Gastroesophageal sphincter (tissue), 4 donors: ENCODE data around the gene TRABD2B. TPM values are rescaled to one million over a fixed set of nuclear protein-coding genes. Genes with fewer than 3 reads are reported as not detected.

ENCODE experiments used
- ATAC-seq: fragments of 150-250 bp; one replicate; pipeline ENCODE4 v1.9.1; 2016; ENCODE audit warnings: mild to moderate bottlenecking, moderate library complexity
- H3K27ac ChIP-seq, 4 donors: fragments of 200-600 bp; sonication (generic) in 3 of 4; 1 replicate in 3 of 4; 2 replicates in 1 of 4; pipeline ENCODE4 v1.5.1; 2016 to 2019
- H3K27me3 ChIP-seq: fragments of 200-600 bp; sonication (generic); one replicate; pipeline ENCODE4 v1.5.1; 2019
- H3K36me3 ChIP-seq, 2 donors: fragments of 200-600 bp; sonication (generic); one replicate each; pipeline ENCODE4 v1.5.1; 2019; ENCODE audit warnings: control low read depth in 1 of 2
- H3K4me1 ChIP-seq, 3 donors: fragments of 200-600 bp; sonication (generic); 1 replicate in 2 of 3; 2 replicates in 1 of 3; pipeline ENCODE4 v1.5.1; 2016 to 2019; ENCODE audit warnings: control low read depth in 2 of 3
- H3K4me3 ChIP-seq, 2 donors: fragments of 200-600 bp; sonication (generic); one replicate each; pipeline ENCODE4 v1.5.1; 2019; ENCODE audit warnings: mild to moderate bottlenecking in 1 of 2, moderate library complexity in 1 of 2
- H3K9me3 ChIP-seq, 3 donors: fragments of 200-600 bp; sonication (generic); one replicate each; pipeline ENCODE4 v1.5.1; 2017 to 2019; ENCODE audit warnings: control low read depth in 2 of 3
- CTCF ChIP-seq, 4 experiments: fragments of 200-600 bp in 2 of 4; fragments of 450-650 bp in 2 of 4; sonication (generic) in 1 of 4; IDR thresholded peaks; one replicate each; pipeline ENCODE4 v1.5.1; 2017 to 2019; ENCODE audit warnings: antibody characterized with exemption in 4 of 4, mild to moderate bottlenecking in 2 of 4, moderate library complexity in 2 of 4
- EP300 ChIP-seq: sonication (generic); formaldehyde crosslinking; IDR thresholded peaks from one replicate; pipeline ENCODE4 v1.6.1; 2017; ENCODE audit warnings: antibody characterized with exemption, mild to moderate bottlenecking
- POLR2A ChIP-seq, 2 donors: fragments of 450-650 bp; IDR thresholded peaks; one replicate each; pipeline ENCODE4 v1.6.1; 2017; ENCODE audit warnings: antibody characterized with exemption in 2 of 2, mild to moderate bottlenecking in 2 of 2, moderate library complexity in 1 of 2
- POLR2AphosphoS5 ChIP-seq: sonication (generic); formaldehyde crosslinking; IDR thresholded peaks from one replicate; pipeline ENCODE4 v1.6.1; 2017; ENCODE audit warnings: antibody characterized with exemption
- WGBS, 2 donors: methylation state at CpG; one replicate each; pipeline ENCODE4 v1.1.5; 2018; ENCODE audit warnings: low coverage in 1 of 2; 5-methylcytosine and 5-hydroxymethylcytosine counted together
- total RNA-seq, 4 donors: library from RNA; depleted of rRNA; stranded (reverse); fragments of >200 nt; gene quantifications; one replicate each; pipeline ENCODE4 v1.1.0, GENCODE V29; 2016

Gene TRABD2B
- total RNA-seq, 4 donors from 2014 or later, result 2.6 to 6.5 (median 3.4) TPM

GRCh38 chr1:47842228-47842919, 154.8 kb downstream of the TRABD2B start:
- Histone ChIP-seq H3K36me3 (no peaks in the 10 kb centered on the region), H3K4me3 (no peak overlapping the region), H3K9me3 (no peaks in the 10 kb centered on the region), H3K27me3 (no peaks in the 10 kb centered on the region), H3K27ac (peak overlapping the region in 1 of 4 donors; percentile 20), H3K4me1 (peaks cover 0 to 29% (median 4%) of the 10 kb centered on the region in 3 donors)
- WGBS, 2 donors, result 63 to 65% methylated on average over 4 of the region's 5 CpGs
- no peak for TF ChIP-seq POLR2AphosphoS5
- no peak for TF ChIP-seq CTCF (IDR thresholded peaks at IDR 0.05)
- no peak for TF ChIP-seq POLR2A (IDR thresholded peaks at IDR 0.05)
- no peak for TF ChIP-seq EP300
- no peak for ATAC-seq

GRCh38 chr1:47841356-47841755, 155.8 kb downstream of the TRABD2B start:
- peaks cover 0 to under 1% (median 0%) of the 10 kb centered on the region in 3 donors for H3K9me3 ChIP-seq
- no peak overlapping the region for H3K4me3 ChIP-seq
- no peak for ATAC-seq
- no peaks in the 10 kb centered on the region for H3K27me3 ChIP-seq
- H3K4me1 ChIP-seq, result peaks cover 0 to 29% (median 4%) of the 10 kb centered on the region in 3 donors
- no peaks in the 10 kb centered on the region for H3K36me3 ChIP-seq
- 93% methylated on average over 3 of the region's 3 CpGs; no CpG with 5 or more reads in 1 of the 2 donors for WGBS, 2 donors
- TF ChIP-seq CTCF (IDR thresholded peaks at IDR 0.05) (no peak), EP300 (no peak), POLR2A (IDR thresholded peaks at IDR 0.05) (no peak), POLR2AphosphoS5 (no peak)
- no peak overlapping the region for H3K27ac ChIP-seq

- H3K27me3 ChIP-seq, result no peaks in the 10 kb centered on the region
- H3K9me3 ChIP-seq, result peaks cover 0 to 8% (median 0%) of the 10 kb centered on the region in 3 donors
- H3K4me1 ChIP-seq, result peaks cover 0 to 29% (median 4%) of the 10 kb centered on the region in 3 donors
- WGBS, 2 donors, result 83 to 100% methylated on average over 1 to 3 of the region's 4 CpGs
- TF ChIP-seq EP300, result no peak
- no peak for ATAC-seq
- no peak overlapping the region for H3K4me3 ChIP-seq
- peak overlapping the region in 1 of 4 donors; percentile 26 for H3K27ac ChIP-seq
- no peaks in the 10 kb centered on the region for H3K36me3 ChIP-seq
These were observed 156.6 kb downstream of the TRABD2B start for GRCh38 chr1:47840393-47841190.

GRCh38 chr1:47839433-47839760, 157.8 kb downstream of the TRABD2B start:
- 64 to 86% methylated on average over 1 to 3 of the region's 4 CpGs for WGBS, 2 donors
- no peaks in the 10 kb centered on the region for H3K27me3 ChIP-seq
- no peak overlapping the region for H3K4me3 ChIP-seq
- peaks cover 0 to 28% (median 4%) of the 10 kb centered on the region in 3 donors for H3K4me1 ChIP-seq
- H3K36me3 ChIP-seq, result no peaks in the 10 kb centered on the region
- TF ChIP-seq CTCF (IDR thresholded peaks at IDR 0.05) (no peak), POLR2AphosphoS5 (no peak), POLR2A (IDR thresholded peaks at IDR 0.05) (no peak), EP300 (no peak)
- H3K9me3 ChIP-seq, result peaks cover 0 to 20% (median 0%) of the 10 kb centered on the region in 3 donors
- H3K27ac ChIP-seq, result peak overlapping the region in 2 of 4 donors; percentile 39 to 41
- ATAC-seq, result no peak

- peaks cover 0 to 22% (median 4%) of the 10 kb centered on the region in 3 donors for H3K4me1 ChIP-seq
- no peak overlapping the region for H3K4me3 ChIP-seq
- peak overlapping the region in 3 of 4 donors; percentile 39 to 47 (median 41) for H3K27ac ChIP-seq
- TF ChIP-seq EP300, result no peak
- TF ChIP-seq POLR2AphosphoS5, result no peak
- no peak for TF ChIP-seq CTCF (IDR thresholded peaks at IDR 0.05)
- TF ChIP-seq POLR2A (IDR thresholded peaks at IDR 0.05), result no peak
- ATAC-seq, result no peak
- H3K36me3 ChIP-seq, result no peaks in the 10 kb centered on the region
- H3K27me3 ChIP-seq, result no peaks in the 10 kb centered on the region
- 84 to 94% methylated on average over 6 to 13 of the region's 16 CpGs for WGBS, 2 donors
- H3K9me3 ChIP-seq, result peaks cover 0 to 25% (median 0%) of the 10 kb centered on the region in 3 donors
These were observed 158.4 kb downstream of the TRABD2B start for GRCh38 chr1:47838562-47839432.
